Measurements from ENCODE around the gene TMEM209.

DNA sequence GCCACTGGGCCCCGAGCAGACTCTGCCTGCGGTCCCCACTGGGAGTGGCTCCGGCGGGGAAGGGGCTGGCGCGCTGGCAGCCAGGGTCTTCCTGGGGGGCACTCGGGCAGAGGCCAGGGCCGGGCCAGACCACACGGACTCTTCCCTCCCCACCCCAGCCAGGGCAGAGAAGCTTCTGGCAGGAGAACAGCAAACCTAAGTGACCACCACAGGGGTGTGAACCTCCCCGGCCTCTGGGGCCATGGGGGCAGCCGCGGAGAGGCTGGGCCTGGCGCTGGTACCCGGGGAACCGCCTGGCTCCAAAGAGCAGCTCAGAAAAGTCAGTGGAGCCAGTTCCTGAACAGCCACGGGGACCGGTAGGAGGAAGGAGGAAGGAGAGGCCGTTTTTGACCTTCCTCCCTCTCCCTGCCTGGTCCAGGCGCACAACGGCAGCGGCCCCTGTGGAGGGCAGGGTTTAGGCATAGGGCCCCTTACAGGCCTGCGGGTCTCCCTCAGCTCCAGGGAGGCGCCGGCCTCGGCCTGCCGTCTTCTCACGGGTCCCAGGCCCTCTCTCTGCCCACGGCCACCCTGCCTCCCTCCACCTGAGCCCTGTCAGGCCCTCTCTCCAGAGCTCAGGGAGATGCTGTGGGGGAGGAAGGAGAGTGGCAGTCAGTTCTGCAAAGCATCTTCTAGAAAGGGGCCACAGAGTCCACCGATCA lies 51.8 kb downstream of the TMEM209 start:
- TF ChIP-seq, protein P1, sequence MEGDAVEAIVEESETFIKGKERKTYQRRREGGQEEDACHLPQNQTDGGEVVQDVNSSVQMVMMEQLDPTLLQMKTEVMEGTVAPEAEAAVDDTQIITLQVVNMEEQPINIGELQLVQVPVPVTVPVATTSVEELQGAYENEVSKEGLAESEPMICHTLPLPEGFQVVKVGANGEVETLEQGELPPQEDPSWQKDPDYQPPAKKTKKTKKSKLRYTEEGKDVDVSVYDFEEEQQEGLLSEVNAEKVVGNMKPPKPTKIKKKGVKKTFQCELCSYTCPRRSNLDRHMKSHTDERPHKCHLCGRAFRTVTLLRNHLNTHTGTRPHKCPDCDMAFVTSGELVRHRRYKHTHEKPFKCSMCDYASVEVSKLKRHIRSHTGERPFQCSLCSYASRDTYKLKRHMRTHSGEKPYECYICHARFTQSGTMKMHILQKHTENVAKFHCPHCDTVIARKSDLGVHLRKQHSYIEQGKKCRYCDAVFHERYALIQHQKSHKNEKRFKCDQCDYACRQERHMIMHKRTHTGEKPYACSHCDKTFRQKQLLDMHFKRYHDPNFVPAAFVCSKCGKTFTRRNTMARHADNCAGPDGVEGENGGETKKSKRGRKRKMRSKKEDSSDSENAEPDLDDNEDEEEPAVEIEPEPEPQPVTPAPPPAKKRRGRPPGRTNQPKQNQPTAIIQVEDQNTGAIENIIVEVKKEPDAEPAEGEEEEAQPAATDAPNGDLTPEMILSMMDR (IDR thresholded peaks at IDR 0.05), result no peak
- TF ChIP-seq CHD4 (IDR thresholded peaks at IDR 0.05; ENCODE audit: borderline replicate concordance) (no peak), ZC3H11A (IDR thresholded peaks at IDR 0.05) (no peak), RCOR1 (IDR thresholded peaks at IDR 0.05; ENCODE audit: low read depth, low read length) (no peak), JUN (IDR thresholded peaks at IDR 0.05) (no peak), TP53 (CRISPR knock-in tag; IDR thresholded peaks at IDR 0.05) (no peak), MYC (IDR thresholded peaks at IDR 0.05; ENCODE audit: borderline replicate concordance, low read length) (no peak), RAD21 (conservative IDR thresholded peaks at IDR 0.05 in 1 of 2, IDR thresholded peaks at IDR 0.05 in 1 of 2) (no peak), MAFK (IDR thresholded peaks at IDR 0.05; ENCODE audit: partially characterized antibody) (no peak)

All from A549 (cell line).